H9 (cell line): ENCODE results near the gene SNTN. TPM values are rescaled to one million over a fixed set of nuclear protein-coding genes. Genes with fewer than 3 reads are reported as not detected.

Experiments
- DNase-seq: peaks from one replicate; pipeline ENCODE4 v3.0.0-alpha.2; 2017
- H2AFZ ChIP-seq: one replicate; pipeline ENCODE4 v1.6.1; 2013; ENCODE audit warnings: mild to moderate bottlenecking, low read length, control low read depth, moderate library complexity
- H2AK5ac ChIP-seq: 2 replicates; pipeline ENCODE4 v1.6.1; 2013; ENCODE audit warnings: low read length, control low read depth, mixed read lengths; ENCODE audit not compliant: insufficient read length
- H2BK120ac ChIP-seq: one replicate; pipeline ENCODE4 v1.6.1; 2013; ENCODE audit warnings: low read depth, mild to moderate bottlenecking, low read length, control low read depth, inconsistent platforms; ENCODE audit not compliant: poor library complexity, severe bottlenecking
- H2BK12ac ChIP-seq: 2 replicates; pipeline ENCODE4 v1.6.1; 2013; ENCODE audit warnings: low read length, control low read depth, mixed read lengths, low read depth; ENCODE audit not compliant: insufficient read length
- H2BK15ac ChIP-seq: 2 replicates; pipeline ENCODE4 v1.6.1; 2013; ENCODE audit warnings: low read depth, low read length, control low read depth
- H2BK20ac ChIP-seq: one replicate; pipeline ENCODE4 v1.6.1; 2013; ENCODE audit warnings: low read depth, mild to moderate bottlenecking, low read length, control low read depth, inconsistent platforms; ENCODE audit not compliant: poor library complexity, severe bottlenecking
- H2BK5ac ChIP-seq: 2 replicates; pipeline ENCODE4 v1.6.1; 2013; ENCODE audit warnings: low read length, control low read depth, mixed read lengths; ENCODE audit not compliant: insufficient read length
- H3K14ac ChIP-seq: 2 replicates; pipeline ENCODE4 v1.6.1; 2013; ENCODE audit warnings: low read length, control low read depth; ENCODE audit not compliant: insufficient read depth
- H3K18ac ChIP-seq: 2 replicates; pipeline ENCODE4 v1.6.1; 2013; ENCODE audit warnings: low read depth, mild to moderate bottlenecking, mixed read lengths, low read length, control low read depth; ENCODE audit not compliant: insufficient read length
- H3K23ac ChIP-seq: 2 replicates; pipeline ENCODE4 v1.6.1; 2013; ENCODE audit warnings: low read length, control low read depth, mixed read lengths, low read depth; ENCODE audit not compliant: insufficient read length
- H3K23me2 ChIP-seq: 2 replicates; pipeline ENCODE4 v1.6.1; 2013; ENCODE audit warnings: low read depth, mild to moderate bottlenecking, mixed read lengths, low read length, control low read depth; ENCODE audit not compliant: insufficient read length, poor library complexity, severe bottlenecking
- H3K27ac ChIP-seq: 2 replicates; pipeline ENCODE4 v1.5.1; 2013; ENCODE audit warnings: low read length, control low read depth, mixed read lengths, low read depth; ENCODE audit not compliant: insufficient read length
- H3K27me3 ChIP-seq: 2 replicates; pipeline ENCODE4 v1.6.1; 2013; ENCODE audit warnings: low read length, control low read depth, inconsistent platforms; ENCODE audit not compliant: insufficient read depth
- H3K4ac ChIP-seq: 2 replicates; pipeline ENCODE4 v1.6.1; 2013; ENCODE audit warnings: low read depth, mild to moderate bottlenecking, control low read depth, inconsistent platforms, low read length, moderate library complexity
- H3K4me1 ChIP-seq: 2 replicates; pipeline ENCODE4 v1.6.1; 2013; ENCODE audit warnings: low read length, control low read depth, inconsistent platforms; ENCODE audit not compliant: insufficient read depth
- H3K4me2 ChIP-seq: 2 replicates; pipeline ENCODE4 v1.6.1; 2013; ENCODE audit warnings: low read length, control low read depth, mixed read lengths; ENCODE audit not compliant: insufficient read length, insufficient read depth
- H3K56ac ChIP-seq: 2 replicates; pipeline ENCODE4 v1.6.1; 2013; ENCODE audit warnings: low read depth, mild to moderate bottlenecking, mixed read lengths, low read length, control low read depth; ENCODE audit not compliant: insufficient read length
- H3K79me1 ChIP-seq: 2 replicates; pipeline ENCODE4 v1.6.1; 2013; ENCODE audit warnings: low read depth, mild to moderate bottlenecking, moderate library complexity, low read length, control low read depth, inconsistent platforms; ENCODE audit not compliant: insufficient read depth, poor library complexity, severe bottlenecking
- H3K79me2 ChIP-seq: 2 replicates; pipeline ENCODE4 v1.6.1; 2013; ENCODE audit warnings: low read length, control low read depth, inconsistent platforms; ENCODE audit not compliant: insufficient read depth
- H3K9ac ChIP-seq: 2 replicates; pipeline ENCODE4 v1.6.1; 2013; ENCODE audit warnings: low read length, control low read depth, mixed read lengths; ENCODE audit not compliant: insufficient read length; ENCODE audit errors: extremely low read depth
- H3K9me3 ChIP-seq: one replicate; pipeline ENCODE4 v1.6.1; 2013; ENCODE audit warnings: low read depth, low read length, inconsistent platforms; ENCODE audit not compliant: control insufficient read depth
- H3T11ph ChIP-seq: one replicate; pipeline ENCODE4 v1.6.1; 2013; ENCODE audit warnings: mild to moderate bottlenecking, low read length, control low read depth, inconsistent platforms
- H4K20me1 ChIP-seq: one replicate; pipeline ENCODE4 v1.6.1; 2013; ENCODE audit not compliant: control insufficient read depth, insufficient read length, insufficient read depth
- H4K5ac ChIP-seq: 2 replicates; pipeline ENCODE4 v1.6.1; 2013; ENCODE audit warnings: low read depth, mild to moderate bottlenecking, mixed read lengths, low read length, control low read depth; ENCODE audit not compliant: insufficient read length
- H4K8ac ChIP-seq: replicated peaks from 2 replicates; pipeline ENCODE4 v1.6.1; 2013; ENCODE audit warnings: low read length, control low read depth, mixed read lengths, low read depth; ENCODE audit not compliant: insufficient read length
- H4K91ac ChIP-seq: 2 replicates; pipeline ENCODE4 v1.6.1; 2013; ENCODE audit warnings: low read depth, mild to moderate bottlenecking, moderate library complexity, mixed read lengths, low read length, control low read depth; ENCODE audit not compliant: insufficient read length
- H3K27ac Mint-ChIP-seq, 3 experiments: 2 replicates in 2 of 3; 3 replicates in 1 of 3; pipeline ENCODE4 v1.8.0; 2020 to 2021; ENCODE audit warnings: mixed read lengths in 3 of 3, mild to moderate bottlenecking in 1 of 3, moderate library complexity in 1 of 3
- H3K27me3 Mint-ChIP-seq: 2 replicates; pipeline ENCODE4 v1.8.0; 2021; ENCODE audit warnings: low read depth, mild to moderate bottlenecking, moderate library complexity, mixed read lengths
- H3K36me3 Mint-ChIP-seq, 3 experiments: 2 replicates in 2 of 3; 3 replicates in 1 of 3; pipeline ENCODE4 v1.8.0; 2020 to 2021; ENCODE audit warnings: low read depth in 3 of 3, mixed read lengths in 3 of 3; ENCODE audit not compliant: insufficient read depth in 1 of 3
- H3K4me1 Mint-ChIP-seq, 2 experiments: 2 replicates each; pipeline ENCODE4 v1.8.0; 2020; ENCODE audit warnings: mixed read lengths in 2 of 2
- H3K4me3 Mint-ChIP-seq, 2 experiments: 2 replicates in 1 of 2; 3 replicates in 1 of 2; pipeline ENCODE4 v1.8.0; 2020 to 2021; ENCODE audit warnings: mild to moderate bottlenecking in 2 of 2, mixed read lengths in 2 of 2, moderate library complexity in 1 of 2
- H3K9me3 Mint-ChIP-seq, 2 experiments: 2 replicates in 1 of 2; 3 replicates in 1 of 2; pipeline ENCODE4 v1.8.0; 2020; ENCODE audit warnings: mild to moderate bottlenecking in 2 of 2, mixed read lengths in 2 of 2, moderate library complexity in 1 of 2
- CTCF ChIP-seq: fragments of 200-600 bp; sonication (generic); conservative IDR thresholded peaks from 3 replicates; pipeline ENCODE4 v1.8.0; 2021; ENCODE audit warnings: antibody characterized with exemption, mild to moderate bottlenecking
- WGBS: extraction: QIAGEN DNeasy Blood & Tissue Kit; methylation state at CpG from one replicate; pipeline ENCODE4 v1.1.7; 2013; ENCODE audit warnings: missing lambda C conversion rate, low lambda C conversion rate, mixed read lengths; ENCODE audit not compliant: insufficient read length; ENCODE audit errors: extremely low coverage; 5-methylcytosine and 5-hydroxymethylcytosine counted together
- total RNA-seq: library from RNA; stranded (reverse); gene quantifications from 2 replicates; pipeline ENCODE4 v1.2.1, GENCODE V29; 2021

Gene SNTN
- total RNA-seq, 1 experiment from 2014 or later: not detected

DNA sequence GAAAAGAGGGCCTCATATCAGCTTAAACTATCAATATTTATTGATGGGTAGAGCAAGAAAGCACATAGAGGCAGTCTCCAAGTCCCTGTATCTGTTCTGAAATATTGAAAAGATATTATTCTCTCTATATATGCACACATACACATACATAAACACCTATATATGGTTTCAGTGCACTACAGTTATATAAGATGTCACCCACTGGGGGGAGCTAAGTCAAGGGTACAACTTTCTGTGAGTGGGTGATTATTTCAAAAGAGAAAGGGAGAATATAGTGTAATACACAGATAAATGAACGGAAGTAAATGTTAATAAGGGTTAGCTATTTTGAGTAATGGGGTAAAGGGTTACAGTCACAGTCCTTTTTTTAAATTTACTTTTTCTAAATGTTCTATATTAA lies 8.8 kb downstream of the SNTN start:
- no peak overlapping the region for H4K91ac ChIP-seq
- no peak overlapping the region for H4K8ac ChIP-seq
- no peak overlapping the region for H3K14ac ChIP-seq
- Mint-ChIP-seq H3K4me3 (no peak overlapping the region), H3K27ac (no peak overlapping the region), H3K4me1 (peaks cover 5 to 11% of the 10 kb centered on the region in 2 experiments; a peak in 3 of 4 replicates), H3K36me3 (no peaks in the 10 kb centered on the region), H3K9me3 (no peaks in the 10 kb centered on the region), H3K27me3 (no peaks in the 10 kb centered on the region; the same call in 1 of the 2 replicates)
- H2BK5ac ChIP-seq: no peak overlapping the region
- H2BK20ac ChIP-seq: no peak overlapping the region
- H3K27ac ChIP-seq: no peak overlapping the region
- H3K4ac ChIP-seq: no peak overlapping the region
- H3K23ac ChIP-seq: no peak overlapping the region
- no peak for DNase-seq
- TF ChIP-seq CTCF: peak; percentile 52; the same call in 2 of the 3 replicates
- H3K4me1 ChIP-seq: no peaks in the 10 kb centered on the region; the same call in 1 of the 2 replicates
- no peaks in the 10 kb centered on the region for H3K9me3 ChIP-seq
- H3K27me3 ChIP-seq: no peaks in the 10 kb centered on the region
- H3K4me2 ChIP-seq: no peak overlapping the region
- no peak overlapping the region for H3T11ph ChIP-seq
- H3K18ac ChIP-seq: no peak overlapping the region
- no peak overlapping the region for H3K9ac ChIP-seq
- H2AFZ ChIP-seq: no peak overlapping the region
- no peaks in the 10 kb centered on the region for H4K20me1 ChIP-seq
- no peak overlapping the region for H2BK12ac ChIP-seq
- H3K79me2 ChIP-seq: no peaks in the 10 kb centered on the region
- no peak overlapping the region for H3K56ac ChIP-seq
- no peaks in the 10 kb centered on the region for H3K79me1 ChIP-seq
- H3K23me2 ChIP-seq: no peaks in the 10 kb centered on the region
- no peak overlapping the region for H2BK120ac ChIP-seq
- 100% methylated on average over 1 of the region's 1 CpG for WGBS
- no peak overlapping the region for H2AK5ac ChIP-seq
- no peak overlapping the region for H2BK15ac ChIP-seq
- H4K5ac ChIP-seq: no peak overlapping the region
